Lower leg skin (tissue), 3 donors: Measurements from ENCODE around the gene PRLR.

ENCODE experiments used
- POLR2A ChIP-seq, 2 donors: fragments of 450-650 bp; IDR thresholded peaks; one replicate each; pipeline ENCODE4 v1.6.1; 2016 to 2017; ENCODE audit warnings: antibody characterized with exemption in 2 of 2, mild to moderate bottlenecking in 1 of 2, moderate library complexity in 1 of 2
- TF ChIP-seq, protein P1 (sequence below), 3 donors: fragments of 450-650 bp; IDR thresholded peaks; one replicate each; pipeline ENCODE4 v1.5.1; 2016; ENCODE audit warnings: antibody characterized with exemption in 3 of 3, mild to moderate bottlenecking in 3 of 3, moderate library complexity in 2 of 3

DNA sequence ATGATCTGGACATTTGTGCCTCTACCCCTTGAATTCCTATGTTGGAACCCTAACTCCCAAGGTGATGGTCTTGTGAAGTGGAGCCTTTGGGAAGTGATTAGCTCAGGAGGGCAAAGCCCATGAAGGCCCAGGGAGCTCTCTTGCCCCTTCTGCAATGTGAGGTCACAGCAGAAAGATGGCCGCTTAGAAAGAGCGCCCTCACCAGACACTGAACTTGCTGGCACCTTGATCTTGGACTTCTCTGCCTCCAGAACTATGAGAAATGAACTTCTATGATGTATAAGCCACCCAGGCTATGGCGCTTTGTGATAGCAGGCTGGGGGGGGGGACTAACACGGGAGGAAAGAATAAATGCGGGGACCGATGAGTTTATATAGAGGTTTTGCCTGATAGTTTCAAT lies 227.8 kb downstream of the PRLR start:
- TF ChIP-seq, protein P1, sequence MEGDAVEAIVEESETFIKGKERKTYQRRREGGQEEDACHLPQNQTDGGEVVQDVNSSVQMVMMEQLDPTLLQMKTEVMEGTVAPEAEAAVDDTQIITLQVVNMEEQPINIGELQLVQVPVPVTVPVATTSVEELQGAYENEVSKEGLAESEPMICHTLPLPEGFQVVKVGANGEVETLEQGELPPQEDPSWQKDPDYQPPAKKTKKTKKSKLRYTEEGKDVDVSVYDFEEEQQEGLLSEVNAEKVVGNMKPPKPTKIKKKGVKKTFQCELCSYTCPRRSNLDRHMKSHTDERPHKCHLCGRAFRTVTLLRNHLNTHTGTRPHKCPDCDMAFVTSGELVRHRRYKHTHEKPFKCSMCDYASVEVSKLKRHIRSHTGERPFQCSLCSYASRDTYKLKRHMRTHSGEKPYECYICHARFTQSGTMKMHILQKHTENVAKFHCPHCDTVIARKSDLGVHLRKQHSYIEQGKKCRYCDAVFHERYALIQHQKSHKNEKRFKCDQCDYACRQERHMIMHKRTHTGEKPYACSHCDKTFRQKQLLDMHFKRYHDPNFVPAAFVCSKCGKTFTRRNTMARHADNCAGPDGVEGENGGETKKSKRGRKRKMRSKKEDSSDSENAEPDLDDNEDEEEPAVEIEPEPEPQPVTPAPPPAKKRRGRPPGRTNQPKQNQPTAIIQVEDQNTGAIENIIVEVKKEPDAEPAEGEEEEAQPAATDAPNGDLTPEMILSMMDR (IDR thresholded peaks at IDR 0.05) = no peak
- no peak for TF ChIP-seq POLR2A (IDR thresholded peaks at IDR 0.05)
